ENCODE measurements around the gene PCSK4. TPM values are rescaled to one million over a fixed set of nuclear protein-coding genes. Genes with fewer than 3 reads are reported as not detected.
"Not testable (repeated sequence)": the region's sequence is repeated elsewhere in the genome, so short reads cannot be mapped to it uniquely, and the experiment has no call there.

The PCSK4 gene
- total RNA-seq, 1 experiment from 2014 or later, result 9.1 TPM

DNA sequence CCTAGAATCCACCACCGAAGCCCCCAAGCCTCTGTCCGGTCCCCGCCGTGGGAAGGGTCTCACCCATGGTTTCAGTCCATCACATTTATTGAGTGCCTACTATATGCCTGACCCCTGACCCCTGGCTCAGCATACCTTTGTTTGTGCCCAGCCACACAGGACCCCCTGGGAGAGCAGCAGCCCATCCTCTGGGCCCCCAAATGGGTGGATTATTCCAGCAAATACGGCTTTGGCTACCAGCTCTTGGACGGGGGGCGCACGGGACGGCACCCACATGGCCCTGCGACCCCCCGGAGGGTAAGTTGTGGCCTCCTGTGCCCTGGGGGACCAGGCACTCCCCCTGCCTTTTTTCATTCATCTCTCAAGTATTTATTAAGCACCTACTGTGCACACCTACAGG, 41.4 kb upstream of the PCSK4 start:
- no peak overlapping the region for H3K18ac ChIP-seq (ENCODE audit: insufficient read length, low read depth, low read length)
- H3K36me3 Mint-ChIP-seq (ENCODE audit: insufficient read depth in 1 of 3, low read depth in 3 of 3), result no peaks in the 10 kb centered on the region
- no peak overlapping the region for H3K27ac ChIP-seq (ENCODE audit: insufficient read length, low read depth, low read length)
- no peak overlapping the region for H3K9ac ChIP-seq (ENCODE audit: extremely low read depth, insufficient read length, low read length)
- H3K27me3 ChIP-seq (ENCODE audit: insufficient read depth, low read length), result no peaks in the 10 kb centered on the region
- WGBS (ENCODE audit: extremely low coverage, insufficient read length, low lambda C conversion rate), result no CpG with 5 or more reads among the region's 11 CpGs
- H4K5ac ChIP-seq (ENCODE audit: insufficient read length, low read depth, low read length), result no peak overlapping the region
- no peak overlapping the region for H3K4me3 Mint-ChIP-seq
- no peak overlapping the region for H3K14ac ChIP-seq (ENCODE audit: insufficient read depth, low read length)
- H2BK12ac ChIP-seq (ENCODE audit: insufficient read length, low read depth, low read length), result no peak overlapping the region
- no peak overlapping the region for H3K56ac ChIP-seq (ENCODE audit: insufficient read length, low read depth, low read length)
- no peaks in the 10 kb centered on the region for H3K4me1 ChIP-seq (ENCODE audit: insufficient read depth, low read length)
- H3T11ph ChIP-seq (ENCODE audit: low read length), result no peak overlapping the region
- H3K79me2 ChIP-seq (ENCODE audit: insufficient read depth, low read length), result no peaks in the 10 kb centered on the region
- H4K20me1 ChIP-seq (ENCODE audit: control insufficient read depth, insufficient read depth, insufficient read length), result no peaks in the 10 kb centered on the region
- H3K9me3 Mint-ChIP-seq, result no peaks in the 10 kb centered on the region
- H2AK5ac ChIP-seq (ENCODE audit: insufficient read length, low read length), result no peak overlapping the region
- no peak overlapping the region for H2BK5ac ChIP-seq (ENCODE audit: insufficient read length, low read length)
- H3K23ac ChIP-seq (ENCODE audit: insufficient read length, low read depth, low read length), result no peak overlapping the region
- H3K4ac ChIP-seq (ENCODE audit: low read depth, low read length), result no peak overlapping the region
- H3K27me3 Mint-ChIP-seq (ENCODE audit: low read depth), result peaks cover 33% of the 10 kb centered on the region
- H3K79me1 ChIP-seq (ENCODE audit: insufficient read depth, low read depth, low read length, poor library complexity, severe bottlenecking), result no peaks in the 10 kb centered on the region
- H2AFZ ChIP-seq (ENCODE audit: low read length), result no peak overlapping the region
- H4K8ac ChIP-seq (replicated peaks; ENCODE audit: insufficient read length, low read depth, low read length), result no peak overlapping the region
- H3K9me3 ChIP-seq (ENCODE audit: control insufficient read depth, low read depth, low read length), result no peaks in the 10 kb centered on the region
- no peaks in the 10 kb centered on the region for H3K4me1 Mint-ChIP-seq
- no peaks in the 10 kb centered on the region for H3K23me2 ChIP-seq (ENCODE audit: insufficient read length, low read depth, low read length, poor library complexity, severe bottlenecking)
- no peak overlapping the region for H4K91ac ChIP-seq (ENCODE audit: insufficient read length, low read depth, low read length)
- no peak overlapping the region for H3K4me2 ChIP-seq (ENCODE audit: insufficient read depth, insufficient read length, low read length)
- no peak overlapping the region for H2BK120ac ChIP-seq (ENCODE audit: low read depth, low read length, poor library complexity, severe bottlenecking)
- H2BK15ac ChIP-seq (ENCODE audit: low read depth, low read length), result no peak overlapping the region
- TF ChIP-seq, protein P1, sequence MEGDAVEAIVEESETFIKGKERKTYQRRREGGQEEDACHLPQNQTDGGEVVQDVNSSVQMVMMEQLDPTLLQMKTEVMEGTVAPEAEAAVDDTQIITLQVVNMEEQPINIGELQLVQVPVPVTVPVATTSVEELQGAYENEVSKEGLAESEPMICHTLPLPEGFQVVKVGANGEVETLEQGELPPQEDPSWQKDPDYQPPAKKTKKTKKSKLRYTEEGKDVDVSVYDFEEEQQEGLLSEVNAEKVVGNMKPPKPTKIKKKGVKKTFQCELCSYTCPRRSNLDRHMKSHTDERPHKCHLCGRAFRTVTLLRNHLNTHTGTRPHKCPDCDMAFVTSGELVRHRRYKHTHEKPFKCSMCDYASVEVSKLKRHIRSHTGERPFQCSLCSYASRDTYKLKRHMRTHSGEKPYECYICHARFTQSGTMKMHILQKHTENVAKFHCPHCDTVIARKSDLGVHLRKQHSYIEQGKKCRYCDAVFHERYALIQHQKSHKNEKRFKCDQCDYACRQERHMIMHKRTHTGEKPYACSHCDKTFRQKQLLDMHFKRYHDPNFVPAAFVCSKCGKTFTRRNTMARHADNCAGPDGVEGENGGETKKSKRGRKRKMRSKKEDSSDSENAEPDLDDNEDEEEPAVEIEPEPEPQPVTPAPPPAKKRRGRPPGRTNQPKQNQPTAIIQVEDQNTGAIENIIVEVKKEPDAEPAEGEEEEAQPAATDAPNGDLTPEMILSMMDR (conservative IDR thresholded peaks at IDR 0.05), result no peak
- H2BK20ac ChIP-seq (ENCODE audit: low read depth, low read length, poor library complexity, severe bottlenecking), result no peak overlapping the region
- no peak overlapping the region for H3K27ac Mint-ChIP-seq
- DNase-seq, result no peak

DNA sequence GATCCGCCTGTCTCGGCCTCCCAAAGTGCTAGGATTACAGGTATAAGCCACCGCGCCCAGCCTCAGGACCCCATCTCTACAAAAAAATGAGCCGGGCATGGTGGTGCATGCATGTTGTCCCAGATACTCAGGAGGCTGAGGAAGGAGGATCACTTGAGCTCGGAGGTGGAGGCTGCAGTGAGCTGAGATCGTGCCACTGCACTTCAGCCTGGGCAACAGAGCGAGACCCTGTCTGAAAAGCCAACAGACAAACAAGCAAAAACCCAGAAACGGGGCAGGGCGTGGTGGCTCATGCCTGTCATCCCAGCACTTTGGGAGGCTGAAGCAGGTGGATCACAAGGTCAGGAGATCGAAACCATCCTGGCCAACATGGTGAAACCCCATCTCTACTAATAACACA, 40.7 kb upstream of the PCSK4 start:
- not testable (repeated sequence) for H3K4me1 ChIP-seq (ENCODE audit: insufficient read depth, low read length); H3K36me3 Mint-ChIP-seq (ENCODE audit: insufficient read depth in 1 of 3, low read depth in 3 of 3); H3K9ac ChIP-seq (ENCODE audit: extremely low read depth, insufficient read length, low read length)

More for the DNA sequence above, 40.7 kb upstream of the PCSK4 start:
- H3K79me2 ChIP-seq (ENCODE audit: insufficient read depth, low read length); H2AK5ac ChIP-seq (ENCODE audit: insufficient read length, low read length); H3K23ac ChIP-seq (ENCODE audit: insufficient read length, low read depth, low read length); H4K91ac ChIP-seq (ENCODE audit: insufficient read length, low read depth, low read length); H3K4me2 ChIP-seq (ENCODE audit: insufficient read depth, insufficient read length, low read length); H3K18ac ChIP-seq (ENCODE audit: insufficient read length, low read depth, low read length); DNase-seq; H2AFZ ChIP-seq (ENCODE audit: low read length); H2BK120ac ChIP-seq (ENCODE audit: low read depth, low read length, poor library complexity, severe bottlenecking); H3K4me3 Mint-ChIP-seq; H3K27ac Mint-ChIP-seq; H2BK12ac ChIP-seq (ENCODE audit: insufficient read length, low read depth, low read length); H2BK20ac ChIP-seq (ENCODE audit: low read depth, low read length, poor library complexity, severe bottlenecking); H4K8ac ChIP-seq (replicated peaks; ENCODE audit: insufficient read length, low read depth, low read length); H3T11ph ChIP-seq (ENCODE audit: low read length); H4K20me1 ChIP-seq (ENCODE audit: control insufficient read depth, insufficient read depth, insufficient read length); H3K27me3 ChIP-seq (ENCODE audit: insufficient read depth, low read length); H3K23me2 ChIP-seq (ENCODE audit: insufficient read length, low read depth, low read length, poor library complexity, severe bottlenecking); H3K4me1 Mint-ChIP-seq; H2BK5ac ChIP-seq (ENCODE audit: insufficient read length, low read length); H3K14ac ChIP-seq (ENCODE audit: insufficient read depth, low read length); H3K4ac ChIP-seq (ENCODE audit: low read depth, low read length); H3K9me3 ChIP-seq (ENCODE audit: control insufficient read depth, low read depth, low read length); H3K27ac ChIP-seq (ENCODE audit: insufficient read length, low read depth, low read length); H3K56ac ChIP-seq (ENCODE audit: insufficient read length, low read depth, low read length); H2BK15ac ChIP-seq (ENCODE audit: low read depth, low read length); H3K9me3 Mint-ChIP-seq; H4K5ac ChIP-seq (ENCODE audit: insufficient read length, low read depth, low read length); H3K79me1 ChIP-seq (ENCODE audit: insufficient read depth, low read depth, low read length, poor library complexity, severe bottlenecking): not testable (repeated sequence)
- no CpG with 5 or more reads among the region's 11 CpGs for WGBS (ENCODE audit: extremely low coverage, insufficient read length, low lambda C conversion rate)
- peaks cover 36% of the 10 kb centered on the region for H3K27me3 Mint-ChIP-seq (ENCODE audit: low read depth)
